ENCODE data around the gene SIRPB2.

- TF ChIP-seq CTCF (IDR thresholded peaks at IDR 0.05) (no peak), POLR2AphosphoS5 (IDR thresholded peaks at IDR 0.05) (no peak), POLR2A (IDR thresholded peaks at IDR 0.05) (no peak)
These were observed 62.0 kb downstream of the SIRPB2 start for GRCh38 chr20:1429143-1429728.
